Measurements from ENCODE around the gene EVI5L. TPM values are rescaled to one million over a fixed set of nuclear protein-coding genes. Genes with fewer than 3 reads are reported as not detected.

The EVI5L gene
- total and polyA plus RNA-seq, 4 donors = 1.4 to 5.0 (median 4.4) TPM

DNA sequence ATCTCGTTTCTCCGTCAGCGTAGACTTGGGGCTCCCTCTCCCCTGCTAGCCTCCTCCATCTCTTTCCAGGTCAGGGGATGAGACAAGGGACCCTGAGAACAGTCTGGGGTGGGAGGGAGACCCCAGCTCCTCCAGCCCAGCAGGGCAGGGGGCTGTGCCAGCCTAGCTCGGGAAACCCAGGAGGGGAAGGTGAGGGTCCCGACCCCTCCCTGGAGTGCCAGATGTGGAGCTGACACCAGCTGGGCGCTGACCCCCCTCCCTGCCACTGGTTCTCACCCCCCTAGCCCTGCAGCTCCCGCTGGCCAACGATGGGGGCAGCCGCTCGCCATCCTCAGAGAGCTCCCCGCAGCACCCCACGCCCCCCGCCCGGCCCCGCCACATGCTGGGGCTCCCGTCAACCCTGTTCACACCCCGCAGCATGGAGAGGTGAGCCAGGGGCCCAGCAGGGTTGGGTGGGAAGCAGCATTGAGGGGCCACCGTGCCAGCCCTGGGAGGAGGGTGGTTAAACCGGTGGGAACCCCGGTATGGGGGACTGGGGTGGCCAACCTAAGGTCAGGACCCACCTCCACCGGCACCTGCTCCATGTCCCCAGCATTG lies 79.6 kb downstream of the EVI5L start:
- H3K27me3 ChIP-seq (ENCODE audit: control insufficient read depth in 4 of 4, insufficient read depth in 4 of 4, low read length in 3 of 4) = no peaks in the 10 kb centered on the region
- H3K27ac ChIP-seq (ENCODE audit: low read depth in 1 of 2, low read length in 2 of 2) = no peak overlapping the region
- WGBS = 92% methylated on average over 21 of the region's 21 CpGs
- no peak overlapping the region for H3K9ac ChIP-seq (ENCODE audit: low read depth in 1 of 2, low read length in 2 of 2)
- H3K4me1 ChIP-seq (ENCODE audit: control insufficient read depth in 4 of 4, insufficient read depth in 4 of 4, low read length in 3 of 4) = peaks cover 8 to 25% (median 11%) of the 10 kb centered on the region in 4 donors
- no peaks in the 10 kb centered on the region for H3K9me3 ChIP-seq (ENCODE audit: control insufficient read depth in 4 of 4, low read length in 3 of 4)
- TF ChIP-seq SP1 (IDR thresholded peaks at IDR 0.05) = no peak
- no peak for DNase-seq (ENCODE audit: low spot score)
- H3K4me3 ChIP-seq (ENCODE audit: low read depth in 1 of 3, low read length in 3 of 3) = no peak overlapping the region
- peaks cover 0 to 27% (median 12%) of the 10 kb centered on the region in 4 donors for H3K36me3 ChIP-seq (ENCODE audit: control insufficient read depth in 4 of 4, insufficient read depth in 3 of 4, low read depth in 1 of 4, low read length in 3 of 4)

DNA sequence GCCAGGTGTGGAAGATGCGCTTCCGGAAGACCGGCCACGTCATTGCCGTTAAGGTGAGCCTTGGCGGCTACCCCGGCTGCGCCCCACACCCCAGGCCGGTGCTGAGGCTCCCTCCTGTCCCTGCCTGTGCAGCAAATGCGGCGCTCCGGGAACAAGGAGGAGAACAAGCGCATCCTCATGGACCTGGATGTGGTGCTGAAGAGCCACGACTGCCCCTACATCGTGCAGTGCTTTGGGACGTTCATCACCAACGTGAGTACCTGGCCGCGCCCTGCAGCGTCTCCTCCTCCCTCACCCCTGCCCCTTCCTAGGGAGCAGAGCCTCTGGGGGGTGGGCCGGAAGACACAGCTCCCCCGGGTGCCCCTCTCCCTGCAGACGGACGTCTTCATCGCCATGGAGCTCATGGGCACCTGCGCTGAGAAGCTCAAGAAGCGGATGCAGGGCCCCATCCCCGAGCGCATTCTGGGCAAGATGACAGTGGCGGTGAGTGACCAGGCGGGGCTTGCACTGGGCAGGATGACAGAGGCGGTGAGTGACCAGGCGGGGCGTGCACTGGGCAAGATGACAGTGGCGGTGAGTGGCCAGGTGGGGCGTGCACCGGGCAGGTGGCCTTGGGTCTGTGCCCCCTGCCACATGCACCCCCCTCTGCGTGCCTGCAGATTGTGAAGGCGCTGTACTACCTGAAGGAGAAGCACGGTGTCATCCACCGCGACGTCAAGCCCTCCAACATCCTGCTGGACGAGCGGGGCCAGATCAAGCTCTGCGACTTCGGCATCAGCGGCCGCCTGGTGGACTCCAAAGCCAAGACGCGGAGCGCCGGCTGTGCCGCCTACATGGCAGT lies 80.5 kb downstream of the EVI5L start:
- TF ChIP-seq EGR1 (IDR thresholded peaks at IDR 0.05; ENCODE audit: low read depth in 2 of 2) = no peak
- TF ChIP-seq FOXA1 (IDR thresholded peaks at IDR 0.05) = no peak
- TF ChIP-seq RXRA (IDR thresholded peaks at IDR 0.05) = no peak
- no peak for TF ChIP-seq FOXA2 (IDR thresholded peaks at IDR 0.05)
- TF ChIP-seq HNF4G (IDR thresholded peaks at IDR 0.05) = no peak
- TF ChIP-seq SP1 (IDR thresholded peaks at IDR 0.05) = no peak
- no peak for TF ChIP-seq REST (IDR thresholded peaks at IDR 0.05)
- WGBS = 92% methylated on average over 54 of the region's 54 CpGs
- Histone ChIP-seq H3K27ac (ENCODE audit: low read depth in 1 of 2, low read length in 2 of 2) (no peak overlapping the region), H3K9me3 (ENCODE audit: control insufficient read depth in 4 of 4, low read length in 3 of 4) (no peaks in the 10 kb centered on the region), H3K9ac (ENCODE audit: low read depth in 1 of 2, low read length in 2 of 2) (no peak overlapping the region), H3K36me3 (ENCODE audit: control insufficient read depth in 4 of 4, insufficient read depth in 3 of 4, low read depth in 1 of 4, low read length in 3 of 4) (peaks cover 0 to 27% (median 12%) of the 10 kb centered on the region in 4 donors), H3K27me3 (ENCODE audit: control insufficient read depth in 4 of 4, insufficient read depth in 4 of 4, low read length in 3 of 4) (no peaks in the 10 kb centered on the region), H3K4me3 (ENCODE audit: low read depth in 1 of 3, low read length in 3 of 3) (no peak overlapping the region), H3K4me1 (ENCODE audit: control insufficient read depth in 4 of 4, insufficient read depth in 4 of 4, low read length in 3 of 4) (peaks cover 0 to 19% (median 5%) of the 10 kb centered on the region in 4 donors)
- no peak for DNase-seq (ENCODE audit: low spot score)

GRCh38 chr19:7911508-7912143 lies 81.6 kb downstream of the EVI5L start:
- no peaks in the 10 kb centered on the region for H3K9me3 ChIP-seq (ENCODE audit: control insufficient read depth in 4 of 4, low read length in 3 of 4)
- H3K4me1 ChIP-seq (ENCODE audit: control insufficient read depth in 4 of 4, insufficient read depth in 4 of 4, low read length in 3 of 4) = peaks cover 3 to 21% (median 10%) of the 10 kb centered on the region in 4 donors
- H3K27me3 ChIP-seq (ENCODE audit: control insufficient read depth in 4 of 4, insufficient read depth in 4 of 4, low read length in 3 of 4) = no peaks in the 10 kb centered on the region
- H3K4me3 ChIP-seq (ENCODE audit: low read depth in 1 of 3, low read length in 3 of 3) = no peak overlapping the region
- H3K36me3 ChIP-seq (ENCODE audit: control insufficient read depth in 4 of 4, insufficient read depth in 3 of 4, low read depth in 1 of 4, low read length in 3 of 4) = peaks cover 0 to 27% (median 12%) of the 10 kb centered on the region in 4 donors
- DNase-seq (ENCODE audit: low spot score) = no peak
- TF ChIP-seq FOXA1 (IDR thresholded peaks at IDR 0.05) (no peak), FOXA2 (IDR thresholded peaks at IDR 0.05) (no peak), ATF3 (IDR thresholded peaks at IDR 0.05) (no peak), MAX (IDR thresholded peaks at IDR 0.05) (no peak), EGR1 (IDR thresholded peaks at IDR 0.05; ENCODE audit: low read depth in 2 of 2) (no peak), NR2F2 (IDR thresholded peaks at IDR 0.05) (no peak), REST (IDR thresholded peaks at IDR 0.05) (no peak), JUND (IDR thresholded peaks at IDR 0.05) (no peak), HNF4A (conservative IDR thresholded peaks at IDR 0.05) (no peak), GABPA (IDR thresholded peaks at IDR 0.05 in 1 of 2, conservative IDR thresholded peaks at IDR 0.05 in 1 of 2) (no peak), TAF1 (conservative IDR thresholded peaks at IDR 0.05) (no peak), HNF4G (IDR thresholded peaks at IDR 0.05) (no peak)
- no peak overlapping the region for H3K9ac ChIP-seq (ENCODE audit: low read depth in 1 of 2, low read length in 2 of 2)
- H3K27ac ChIP-seq (ENCODE audit: low read depth in 1 of 2, low read length in 2 of 2) = no peak overlapping the region
- 94% methylated on average over 18 of the region's 18 CpGs for WGBS
